Measurements from ENCODE around the gene NUBP1. TPM values are rescaled to one million over a fixed set of nuclear protein-coding genes. Genes with fewer than 3 reads are reported as not detected.

Gene NUBP1
- polyA plus RNA-seq, 3 donors: 52.8 to 56.6 (median 54.3) TPM

GRCh38 chr16:10741844-10742243 is 1.8 kb upstream of the NUBP1 start:
- peaks cover 0 to 5% (median 2%) of the 10 kb centered on the region in 3 donors for H3K27me3 Mint-ChIP-seq (ENCODE audit: low read depth in 3 of 3)
- H3K4me3 Mint-ChIP-seq: no peak overlapping the region
- H3K4me1 ChIP-seq (ENCODE audit: control insufficient read depth in 1 of 2, insufficient read depth in 2 of 2, low read length in 2 of 2): peaks cover 40 to 49% of the 10 kb centered on the region in 2 donors
- no peak for TF ChIP-seq CTCF (IDR thresholded peaks at IDR 0.05)
- H3K9me3 ChIP-seq (replicated peaks in 1 of 2; ENCODE audit: control insufficient read depth in 1 of 2, insufficient read depth in 1 of 2, low read length in 2 of 2): no peaks in the 10 kb centered on the region
- H3K27me3 ChIP-seq (ENCODE audit: control insufficient read depth in 2 of 2, insufficient read depth in 2 of 2, low read length in 2 of 2): no peaks in the 10 kb centered on the region
- peaks cover 46% of the 10 kb centered on the region for H3K4me1 Mint-ChIP-seq
- no peak for DNase-seq
- no peak overlapping the region for H3K4me2 ChIP-seq (replicated peaks; ENCODE audit: extremely low read depth, low read length, poor library complexity, severe bottlenecking)
- intact Hi-C loops (cut with micrococcal nuclease): loop anchor here (5.0 to 10.0 kb wide), 3 partner anchors 153 to 203 kb away; partner anchors contain the start of genes CLEC16A (in 1 of the 2) and DEXI (in 1 of the 2)
- peaks cover 5 to 12% of the 10 kb centered on the region in 2 donors for H3K36me3 ChIP-seq (replicated peaks in 1 of 2; ENCODE audit: control insufficient read depth in 1 of 2, insufficient read depth in 2 of 2, low read length in 2 of 2)
- no peak overlapping the region for H3K4me3 ChIP-seq (replicated peaks in 1 of 3; ENCODE audit: low read depth in 2 of 3, low read length in 3 of 3)
- 95% methylated on average over 2 of the region's 4 CpGs for WGBS (ENCODE audit: insufficient coverage)
- no peaks in the 10 kb centered on the region for H4K20me1 ChIP-seq (ENCODE audit: insufficient read depth, low read length)
- no peak overlapping the region for H2AFZ ChIP-seq (ENCODE audit: insufficient read depth, low read depth, low read length, poor library complexity, severe bottlenecking)
- peaks cover 18 to 22% of the 10 kb centered on the region in 2 donors for H3K36me3 Mint-ChIP-seq
- H3K9ac ChIP-seq (ENCODE audit: insufficient read depth, low read length, poor library complexity, severe bottlenecking): no peak overlapping the region
- H3K79me2 ChIP-seq (ENCODE audit: insufficient read depth, low read length): peaks cover 27% of the 10 kb centered on the region
- H3K27ac Mint-ChIP-seq: peak overlapping the region in 1 of 7 donors; percentile 19
- no peak overlapping the region for H3K27ac ChIP-seq (ENCODE audit: low read depth in 1 of 2, low read length in 2 of 2)
- peaks cover 0 to 2% (median 0%) of the 10 kb centered on the region in 7 donors for H3K9me3 Mint-ChIP-seq

GRCh38 chr16:10743227-10743609 is 424 bp upstream of the NUBP1 start:
- intact Hi-C loops (cut with micrococcal nuclease): loop anchor here (5.0 to 10.0 kb wide), 3 partner anchors 152 to 202 kb away; partner anchors contain the start of genes CLEC16A (in 1 of the 2) and DEXI (in 1 of the 2)
- Histone ChIP-seq H3K9ac (ENCODE audit: insufficient read depth, low read length, poor library complexity, severe bottlenecking) (peak overlapping the region; percentile 88), H4K20me1 (ENCODE audit: insufficient read depth, low read length) (no peaks in the 10 kb centered on the region), H3K27ac (ENCODE audit: low read depth in 1 of 2, low read length in 2 of 2) (peak overlapping the region; percentile 98), H3K9me3 (replicated peaks in 1 of 2; ENCODE audit: control insufficient read depth in 1 of 2, insufficient read depth in 1 of 2, low read length in 2 of 2) (no peaks in the 10 kb centered on the region), H3K4me3 (replicated peaks in 1 of 3; ENCODE audit: low read depth in 2 of 3, low read length in 3 of 3) (peak overlapping the region in 2 of 3 experiments; percentile 75 to 86), H3K4me2 (replicated peaks; ENCODE audit: extremely low read depth, low read length, poor library complexity, severe bottlenecking) (peak overlapping the region; percentile 93), H2AFZ (ENCODE audit: insufficient read depth, low read depth, low read length, poor library complexity, severe bottlenecking) (no peak overlapping the region), H3K36me3 (replicated peaks in 1 of 2; ENCODE audit: control insufficient read depth in 1 of 2, insufficient read depth in 2 of 2, low read length in 2 of 2) (peaks cover 17 to 26% of the 10 kb centered on the region in 2 donors), H3K27me3 (ENCODE audit: control insufficient read depth in 2 of 2, insufficient read depth in 2 of 2, low read length in 2 of 2) (no peaks in the 10 kb centered on the region), H3K4me1 (ENCODE audit: control insufficient read depth in 1 of 2, insufficient read depth in 2 of 2, low read length in 2 of 2) (peaks cover 28 to 37% of the 10 kb centered on the region in 2 donors), H3K79me2 (ENCODE audit: insufficient read depth, low read length) (peaks cover 29% of the 10 kb centered on the region)
- no peak for DNase-seq
- peak overlapping the region; percentile 92 to 97 for H3K4me3 Mint-ChIP-seq
- peaks cover 40% of the 10 kb centered on the region for H3K4me1 Mint-ChIP-seq
- H3K9me3 Mint-ChIP-seq: peaks cover 0 to 2% (median 0%) of the 10 kb centered on the region in 7 donors
- H3K27me3 Mint-ChIP-seq (ENCODE audit: low read depth in 3 of 3): peaks cover 0 to 4% (median 0%) of the 10 kb centered on the region in 3 donors
- peaks cover 32 to 36% of the 10 kb centered on the region in 2 donors for H3K36me3 Mint-ChIP-seq
- 0% methylated on average over 1 of the region's 5 CpGs for WGBS (ENCODE audit: insufficient coverage)
- no peak for TF ChIP-seq CTCF (IDR thresholded peaks at IDR 0.05)
- peak overlapping the region; percentile 98 to 100 (median 100) for H3K27ac Mint-ChIP-seq
